ENCODE measurements around the gene RPS19BP1.
A peak's percentile ranks its signal among the peaks of the same experiment; 100 is the strongest.

DNA sequence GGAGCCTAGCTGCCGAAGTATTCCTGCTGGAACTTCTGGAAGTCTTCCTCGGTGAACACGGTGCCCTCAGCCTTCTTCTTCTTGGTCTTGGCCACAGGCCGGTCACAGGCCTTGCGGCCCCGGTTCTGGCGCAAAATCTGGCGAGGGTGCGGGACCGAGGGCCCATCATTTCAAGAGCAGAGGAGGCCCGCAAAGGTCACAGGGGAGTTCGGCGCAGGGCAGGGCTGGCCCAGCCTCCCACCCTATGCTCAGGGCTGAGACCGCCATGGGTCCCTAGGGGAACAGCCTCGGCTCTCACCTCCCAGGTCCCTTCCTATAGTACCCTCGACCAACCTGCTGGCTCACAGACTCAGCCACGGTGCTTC is 3.1 kb downstream of the RPS19BP1 start:
- no peak for TF ChIP-seq POLR2A (IDR thresholded peaks at IDR 0.05)
- TF ChIP-seq, protein P1, sequence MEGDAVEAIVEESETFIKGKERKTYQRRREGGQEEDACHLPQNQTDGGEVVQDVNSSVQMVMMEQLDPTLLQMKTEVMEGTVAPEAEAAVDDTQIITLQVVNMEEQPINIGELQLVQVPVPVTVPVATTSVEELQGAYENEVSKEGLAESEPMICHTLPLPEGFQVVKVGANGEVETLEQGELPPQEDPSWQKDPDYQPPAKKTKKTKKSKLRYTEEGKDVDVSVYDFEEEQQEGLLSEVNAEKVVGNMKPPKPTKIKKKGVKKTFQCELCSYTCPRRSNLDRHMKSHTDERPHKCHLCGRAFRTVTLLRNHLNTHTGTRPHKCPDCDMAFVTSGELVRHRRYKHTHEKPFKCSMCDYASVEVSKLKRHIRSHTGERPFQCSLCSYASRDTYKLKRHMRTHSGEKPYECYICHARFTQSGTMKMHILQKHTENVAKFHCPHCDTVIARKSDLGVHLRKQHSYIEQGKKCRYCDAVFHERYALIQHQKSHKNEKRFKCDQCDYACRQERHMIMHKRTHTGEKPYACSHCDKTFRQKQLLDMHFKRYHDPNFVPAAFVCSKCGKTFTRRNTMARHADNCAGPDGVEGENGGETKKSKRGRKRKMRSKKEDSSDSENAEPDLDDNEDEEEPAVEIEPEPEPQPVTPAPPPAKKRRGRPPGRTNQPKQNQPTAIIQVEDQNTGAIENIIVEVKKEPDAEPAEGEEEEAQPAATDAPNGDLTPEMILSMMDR (IDR thresholded peaks at IDR 0.05 in 4 of 5, conservative IDR thresholded peaks at IDR 0.05 in 1 of 5): peak in 1 of 5 experiments; percentile 8
